Measurements from ENCODE around the gene UNC93B1.
A peak's percentile ranks its signal among the peaks of the same experiment; 100 is the strongest.

The UNC93B1 gene

DNA sequence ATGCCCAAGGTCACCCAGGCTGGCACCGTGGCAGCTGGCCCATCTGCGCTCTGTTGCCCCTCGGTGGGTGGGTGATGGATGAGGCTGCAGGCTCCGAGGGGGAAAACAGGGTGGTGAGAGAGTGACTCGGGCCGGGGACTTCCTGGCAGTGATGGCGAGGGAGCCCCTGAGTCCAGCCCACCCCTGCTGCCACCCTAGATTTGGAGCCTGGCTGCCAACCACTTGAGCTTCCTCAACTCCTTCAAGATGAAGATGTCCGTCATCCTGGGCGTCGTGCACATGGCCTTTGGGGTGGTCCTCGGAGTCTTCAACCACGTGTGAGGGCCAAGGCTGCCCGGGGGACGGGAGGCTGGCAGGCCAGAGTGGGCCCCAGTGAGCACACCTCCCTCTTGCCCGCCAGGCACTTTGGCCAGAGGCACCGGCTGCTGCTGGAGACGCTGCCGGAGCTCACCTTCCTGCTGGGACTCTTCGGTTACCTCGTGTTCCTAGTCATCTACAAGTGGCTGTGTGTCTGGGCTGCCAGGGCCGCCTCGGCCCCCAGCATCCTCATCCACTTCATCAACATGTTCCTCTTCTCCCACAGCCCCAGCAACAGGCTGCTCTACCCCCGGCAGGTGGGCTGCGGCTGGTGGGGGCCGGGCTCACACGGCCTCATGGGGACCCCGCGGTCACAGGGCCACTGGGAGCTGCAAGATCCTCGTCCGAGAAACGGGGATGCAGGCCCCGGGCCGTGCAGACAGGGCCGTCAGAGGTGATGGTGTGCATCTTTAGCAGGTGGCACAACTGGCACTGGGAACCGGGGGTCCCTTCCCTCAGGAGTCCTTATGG lies 45.0 kb upstream of the UNC93B1 start:
- Histone ChIP-seq H3K27ac (no peak overlapping the region), H3K4me3 (no peak overlapping the region)
- TF ChIP-seq, protein P1, sequence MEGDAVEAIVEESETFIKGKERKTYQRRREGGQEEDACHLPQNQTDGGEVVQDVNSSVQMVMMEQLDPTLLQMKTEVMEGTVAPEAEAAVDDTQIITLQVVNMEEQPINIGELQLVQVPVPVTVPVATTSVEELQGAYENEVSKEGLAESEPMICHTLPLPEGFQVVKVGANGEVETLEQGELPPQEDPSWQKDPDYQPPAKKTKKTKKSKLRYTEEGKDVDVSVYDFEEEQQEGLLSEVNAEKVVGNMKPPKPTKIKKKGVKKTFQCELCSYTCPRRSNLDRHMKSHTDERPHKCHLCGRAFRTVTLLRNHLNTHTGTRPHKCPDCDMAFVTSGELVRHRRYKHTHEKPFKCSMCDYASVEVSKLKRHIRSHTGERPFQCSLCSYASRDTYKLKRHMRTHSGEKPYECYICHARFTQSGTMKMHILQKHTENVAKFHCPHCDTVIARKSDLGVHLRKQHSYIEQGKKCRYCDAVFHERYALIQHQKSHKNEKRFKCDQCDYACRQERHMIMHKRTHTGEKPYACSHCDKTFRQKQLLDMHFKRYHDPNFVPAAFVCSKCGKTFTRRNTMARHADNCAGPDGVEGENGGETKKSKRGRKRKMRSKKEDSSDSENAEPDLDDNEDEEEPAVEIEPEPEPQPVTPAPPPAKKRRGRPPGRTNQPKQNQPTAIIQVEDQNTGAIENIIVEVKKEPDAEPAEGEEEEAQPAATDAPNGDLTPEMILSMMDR (IDR thresholded peaks at IDR 0.05) = no peak
- DNase-seq (ENCODE audit: low spot score) = no peak

DNA sequence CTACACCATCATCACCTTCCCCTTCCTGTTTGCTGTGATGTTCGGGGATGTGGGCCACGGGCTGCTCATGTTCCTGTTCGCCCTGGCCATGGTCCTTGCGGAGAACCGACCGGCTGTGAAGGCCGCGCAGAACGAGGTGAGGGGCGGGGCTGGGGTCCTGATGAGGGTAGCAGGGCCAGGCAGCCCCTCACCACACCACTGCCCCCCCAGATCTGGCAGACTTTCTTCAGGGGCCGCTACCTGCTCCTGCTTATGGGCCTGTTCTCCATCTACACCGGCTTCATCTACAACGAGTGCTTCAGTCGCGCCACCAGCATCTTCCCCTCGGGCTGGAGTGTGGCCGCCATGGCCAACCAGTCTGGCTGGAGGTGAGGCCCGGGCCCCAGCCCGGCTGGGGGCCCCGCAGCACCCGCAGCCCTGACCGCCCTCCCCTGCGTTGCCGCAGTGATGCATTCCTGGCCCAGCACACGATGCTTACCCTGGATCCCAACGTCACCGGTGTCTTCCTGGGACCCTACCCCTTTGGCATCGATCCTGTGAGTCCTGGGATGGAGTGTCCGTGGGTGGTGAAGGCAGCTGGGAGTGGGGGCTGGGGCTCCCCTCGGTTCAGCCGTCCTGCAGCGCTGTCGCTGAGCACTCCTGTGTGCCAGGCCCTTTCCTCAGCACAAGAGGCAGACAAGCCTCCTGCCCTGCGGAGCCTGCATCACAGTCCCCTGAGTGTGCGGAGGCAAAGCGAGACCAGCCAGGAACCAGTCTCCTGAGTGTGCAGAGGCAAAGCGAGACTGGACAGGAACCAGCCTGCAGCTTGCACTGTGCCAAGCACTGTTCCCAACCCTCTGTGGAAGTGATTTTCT lies 43.8 kb upstream of the UNC93B1 start:
- no peak for DNase-seq (ENCODE audit: low spot score)
- no peak overlapping the region for H3K4me3 ChIP-seq
- no peak overlapping the region for H3K27ac ChIP-seq
- TF ChIP-seq, protein P1 (IDR thresholded peaks at IDR 0.05) = no peak

DNA sequence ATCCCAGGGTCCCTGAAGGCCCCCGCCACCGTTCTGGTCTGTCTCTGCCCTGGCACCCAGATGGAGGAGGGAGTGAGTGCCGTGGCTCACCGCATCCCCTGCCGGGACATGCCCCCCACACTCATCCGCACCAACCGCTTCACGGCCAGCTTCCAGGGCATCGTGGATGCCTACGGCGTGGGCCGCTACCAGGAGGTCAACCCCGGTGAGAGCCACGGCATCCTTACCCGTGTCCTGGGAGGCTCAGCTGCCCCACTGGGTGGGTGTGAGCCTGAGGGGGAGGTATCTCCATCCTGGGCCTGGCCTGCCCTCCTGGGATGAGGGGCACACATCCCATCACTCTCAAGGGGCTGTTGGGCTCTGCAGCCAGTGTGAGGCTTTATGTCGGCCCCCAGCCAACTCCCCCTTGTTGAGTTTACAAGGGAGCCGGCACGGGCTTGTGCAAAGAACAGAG lies 41.0 kb upstream of the UNC93B1 start:
- Histone ChIP-seq H3K4me3 (no peak overlapping the region), H3K27ac (no peak overlapping the region)
- TF ChIP-seq, protein P1 (IDR thresholded peaks at IDR 0.05) = no peak
- peak; percentile 70 for DNase-seq (ENCODE audit: low spot score)

DNA sequence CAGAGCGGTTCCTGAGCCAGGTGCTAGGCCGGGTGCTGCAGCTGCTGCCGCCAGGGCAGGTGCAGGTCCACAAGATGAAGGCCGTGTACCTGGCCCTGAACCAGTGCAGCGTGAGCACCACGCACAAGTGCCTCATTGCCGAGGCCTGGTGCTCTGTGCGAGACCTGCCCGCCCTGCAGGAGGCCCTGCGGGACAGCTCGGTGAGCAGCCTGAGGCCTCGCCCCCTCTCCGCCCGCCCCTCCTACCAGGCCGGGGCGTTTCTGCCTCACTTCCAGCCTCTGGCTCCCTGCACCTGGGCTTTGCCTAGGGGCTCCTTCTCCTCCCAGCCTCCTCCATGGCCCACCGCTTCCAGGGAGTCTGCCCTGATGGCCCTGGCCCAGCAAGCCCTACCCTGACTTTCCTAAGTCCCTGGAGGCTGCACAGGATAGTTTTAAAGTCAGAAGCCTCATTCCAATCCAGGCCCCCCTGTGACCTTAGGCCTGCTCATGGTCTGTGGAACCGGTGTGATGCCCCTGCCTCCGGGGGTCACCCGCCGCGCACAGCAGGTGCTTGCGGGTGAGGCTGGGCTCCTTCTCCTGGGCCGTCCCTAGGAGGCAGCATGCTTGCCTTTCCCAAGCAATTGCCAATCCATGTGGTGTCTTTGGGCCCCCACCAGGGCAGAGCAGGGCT lies 40.4 kb upstream of the UNC93B1 start:
- TF ChIP-seq, protein P1 (IDR thresholded peaks at IDR 0.05) = no peak
- Histone ChIP-seq H3K4me3 (no peak overlapping the region), H3K27ac (no peak overlapping the region)
- no peak for DNase-seq (ENCODE audit: low spot score)

DNA sequence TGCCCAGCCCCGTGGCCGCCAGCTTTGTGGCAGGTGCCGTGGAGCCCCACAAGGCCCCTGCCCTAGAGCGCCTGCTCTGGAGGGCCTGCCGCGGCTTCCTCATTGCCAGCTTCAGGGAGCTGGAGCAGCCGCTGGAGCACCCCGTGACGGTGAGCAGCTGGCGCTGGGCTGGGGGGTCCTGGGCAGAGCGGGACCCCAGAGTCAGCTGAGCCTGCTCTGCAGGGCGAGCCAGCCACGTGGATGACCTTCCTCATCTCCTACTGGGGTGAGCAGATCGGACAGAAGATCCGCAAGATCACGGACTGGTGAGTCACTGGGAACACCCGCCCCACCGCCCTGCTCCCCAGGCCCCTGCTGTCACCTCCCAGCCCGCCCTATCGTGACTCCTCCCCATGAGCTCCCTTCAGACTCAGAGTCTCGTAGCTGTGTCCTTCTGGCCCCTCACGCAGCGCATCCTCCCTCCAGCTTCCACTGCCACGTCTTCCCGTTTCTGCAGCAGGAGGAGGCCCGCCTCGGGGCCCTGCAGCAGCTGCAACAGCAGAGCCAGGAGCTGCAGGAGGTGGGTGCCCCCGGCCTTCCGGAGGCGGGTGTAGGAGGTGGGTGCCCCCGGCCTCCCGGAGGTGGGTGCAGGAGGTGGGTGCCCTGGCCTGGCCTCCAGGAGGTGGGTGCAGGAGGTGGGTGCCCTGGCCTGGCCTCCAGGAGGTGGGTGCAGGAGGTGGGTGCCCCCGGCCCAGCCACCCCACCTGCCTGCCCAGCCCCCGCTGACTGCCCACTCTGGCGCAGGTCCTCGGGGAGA lies 39.6 kb upstream of the UNC93B1 start:
- H3K4me3 ChIP-seq = no peak overlapping the region
- no peak for DNase-seq (ENCODE audit: low spot score)
- H3K27ac ChIP-seq = peak overlapping the region in 1 of 2 donors; percentile 28
- TF ChIP-seq, protein P1 (IDR thresholded peaks at IDR 0.05) = no peak

DNA sequence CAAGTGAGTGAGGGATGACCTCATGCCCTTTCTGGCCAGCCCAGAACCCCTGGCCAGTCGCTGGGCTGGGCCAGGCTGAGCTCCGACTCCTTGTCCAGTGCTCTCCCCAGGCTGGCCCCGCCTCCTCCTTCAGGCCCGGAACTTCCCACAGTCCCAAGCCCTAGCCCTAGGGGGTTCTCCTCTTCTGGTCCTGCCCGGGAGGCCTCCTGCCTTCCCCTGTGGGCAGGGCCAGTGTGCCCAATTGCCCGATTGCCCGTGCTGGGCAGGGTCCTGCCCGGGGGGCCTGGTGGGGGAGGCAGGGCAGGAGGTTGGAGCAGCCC lies 39.1 kb upstream of the UNC93B1 start:
- TF ChIP-seq, protein P1 (IDR thresholded peaks at IDR 0.05) = no peak
- peak overlapping the region in 1 of 2 donors; percentile 28 for H3K27ac ChIP-seq

More for the DNA sequence above, 39.1 kb upstream of the UNC93B1 start:
- no peak overlapping the region for H3K4me3 ChIP-seq
- no peak for DNase-seq (ENCODE audit: low spot score)
